22Rv1 (cell line): ENCODE measurements around the gene CLEC4G.

Source experiments
- ZFX ChIP-seq: fragments of 450-650 bp; IDR thresholded peaks from 2 replicates; pipeline ENCODE4 v1.6.1; 2017; ENCODE audit warnings: antibody characterized with exemption, borderline replicate concordance
- TF ChIP-seq, protein P1 (sequence below): fragments of 450-650 bp; IDR thresholded peaks from 2 replicates; pipeline ENCODE4 v1.5.1; 2017; ENCODE audit warnings: mild to moderate bottlenecking

DNA sequence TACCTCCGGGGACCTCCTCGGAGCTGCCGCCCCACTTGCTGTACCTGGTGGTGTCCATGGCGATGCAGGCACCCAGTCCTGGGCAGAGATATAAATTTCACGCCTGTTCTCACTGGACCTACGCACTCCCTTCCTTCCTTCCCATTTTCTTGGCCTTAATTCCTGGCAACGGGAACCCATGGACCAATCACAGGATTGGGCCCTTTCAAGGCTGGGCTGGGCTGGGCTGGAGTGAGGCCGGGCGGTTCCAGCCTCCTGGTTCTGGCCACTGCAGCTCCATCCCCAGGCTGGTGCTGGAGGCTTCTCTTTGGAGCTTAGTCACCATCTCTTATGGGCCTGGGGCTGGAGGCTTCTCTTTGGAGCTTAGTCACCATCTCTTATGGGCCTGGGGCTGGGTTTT is at the start of gene CLEC4G:
- TF ChIP-seq, protein P1, sequence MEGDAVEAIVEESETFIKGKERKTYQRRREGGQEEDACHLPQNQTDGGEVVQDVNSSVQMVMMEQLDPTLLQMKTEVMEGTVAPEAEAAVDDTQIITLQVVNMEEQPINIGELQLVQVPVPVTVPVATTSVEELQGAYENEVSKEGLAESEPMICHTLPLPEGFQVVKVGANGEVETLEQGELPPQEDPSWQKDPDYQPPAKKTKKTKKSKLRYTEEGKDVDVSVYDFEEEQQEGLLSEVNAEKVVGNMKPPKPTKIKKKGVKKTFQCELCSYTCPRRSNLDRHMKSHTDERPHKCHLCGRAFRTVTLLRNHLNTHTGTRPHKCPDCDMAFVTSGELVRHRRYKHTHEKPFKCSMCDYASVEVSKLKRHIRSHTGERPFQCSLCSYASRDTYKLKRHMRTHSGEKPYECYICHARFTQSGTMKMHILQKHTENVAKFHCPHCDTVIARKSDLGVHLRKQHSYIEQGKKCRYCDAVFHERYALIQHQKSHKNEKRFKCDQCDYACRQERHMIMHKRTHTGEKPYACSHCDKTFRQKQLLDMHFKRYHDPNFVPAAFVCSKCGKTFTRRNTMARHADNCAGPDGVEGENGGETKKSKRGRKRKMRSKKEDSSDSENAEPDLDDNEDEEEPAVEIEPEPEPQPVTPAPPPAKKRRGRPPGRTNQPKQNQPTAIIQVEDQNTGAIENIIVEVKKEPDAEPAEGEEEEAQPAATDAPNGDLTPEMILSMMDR, result no peak
- no peak for TF ChIP-seq ZFX
